GM21528 (cell line): ENCODE results near the gene IL24.
"Not testable (repeated sequence)": the region's sequence is repeated elsewhere in the genome, so short reads cannot be mapped to it uniquely, and the experiment has no call there.

Source experiments
- ATAC-seq: cut with Tn5 transposase; IDR thresholded peaks from one replicate; pipeline ENCODE4 v1.9.1; 2021; ENCODE audit warnings: mild to moderate bottlenecking, moderate library complexity; ENCODE audit not compliant: unreplicated experiment, low FRiP score

IL24 gene

GRCh38 chr1:206923009-206923960 is 26.0 kb downstream of the IL24 start:
- ATAC-seq = peak; percentile 48

GRCh38 chr1:206923961-206924557 is 26.8 kb downstream of the IL24 start:
- not testable (repeated sequence) for ATAC-seq

- peak; percentile 23 for ATAC-seq
These were observed 27.4 kb downstream of the IL24 start for GRCh38 chr1:206924592-206925105.

DNA sequence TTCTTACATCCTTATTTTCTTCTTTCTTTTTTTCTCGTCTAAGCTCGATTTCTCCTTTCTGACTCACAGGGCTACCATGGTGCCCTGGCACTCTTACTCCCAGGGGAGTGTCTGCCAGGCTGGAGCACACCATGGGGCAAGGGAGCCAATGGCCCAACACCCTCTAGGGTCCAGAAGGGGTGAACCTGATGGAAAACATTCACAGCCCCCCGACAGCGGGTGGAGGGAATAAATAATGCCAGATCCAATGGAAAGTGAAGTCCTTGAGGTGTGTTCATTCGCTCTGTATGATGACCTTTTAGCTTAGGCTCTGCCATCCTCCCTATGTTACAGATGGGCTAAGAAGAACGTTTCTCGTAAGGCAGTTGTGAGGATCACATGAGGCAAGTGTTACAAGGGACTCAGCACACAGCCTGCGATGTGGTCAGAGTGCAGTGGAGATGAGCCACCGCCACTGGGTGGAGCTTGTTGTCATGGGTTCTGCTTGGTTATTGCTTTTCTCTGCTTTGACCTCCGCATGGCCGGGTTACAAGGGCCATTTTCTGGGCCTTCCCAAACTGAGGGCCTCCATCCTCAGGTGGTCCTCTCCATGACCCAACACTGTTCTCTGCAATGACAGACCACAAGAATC is 28.0 kb downstream of the IL24 start:
- peak; percentile 53 for ATAC-seq

DNA sequence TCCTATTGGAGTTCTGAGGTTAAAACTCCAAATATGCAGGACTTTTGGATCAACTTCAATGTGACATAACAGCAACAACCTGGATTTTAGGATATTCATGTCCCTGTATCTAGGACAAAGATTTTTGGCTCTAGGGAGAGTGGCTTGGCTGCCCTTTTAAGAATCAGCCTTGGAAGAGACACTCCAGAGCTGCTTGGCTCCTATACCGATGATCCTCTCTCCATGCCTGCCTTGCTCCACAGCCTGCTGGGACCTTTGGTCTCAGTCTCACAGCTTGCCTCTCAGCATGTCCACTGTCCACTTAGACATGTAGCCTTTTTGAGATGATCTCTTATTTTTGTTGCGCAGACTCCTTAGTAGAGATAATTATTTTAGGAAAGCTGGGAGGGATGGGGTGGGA is 29.0 kb downstream of the IL24 start:
- no peak for ATAC-seq

DNA sequence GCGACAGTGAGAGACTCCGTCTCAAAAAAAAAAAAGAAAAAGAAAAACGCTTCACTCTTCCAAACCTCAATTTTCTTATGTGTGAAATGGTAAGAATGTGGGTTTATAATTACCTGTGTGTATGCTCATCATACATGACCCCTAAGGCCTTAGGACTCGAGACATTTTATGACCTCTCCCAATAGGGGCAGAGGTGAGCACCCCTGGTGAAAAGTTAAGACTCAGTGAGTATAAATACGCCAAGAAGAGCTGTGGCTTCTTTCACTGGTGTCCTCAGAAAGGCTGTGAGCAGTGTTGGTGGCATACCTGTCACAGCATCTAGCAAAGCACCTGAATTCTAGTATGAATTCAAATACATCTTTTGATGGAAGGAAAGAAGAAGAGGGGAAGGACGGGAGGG is 32.3 kb downstream of the IL24 start:
- ATAC-seq = no peak

GRCh38 chr1:206930210-206930798 is 33.1 kb downstream of the IL24 start:
- ATAC-seq = peak; percentile 72

- ATAC-seq = no peak
These were observed 34.5 kb downstream of the IL24 start for GRCh38 chr1:206931709-206932108.

DNA sequence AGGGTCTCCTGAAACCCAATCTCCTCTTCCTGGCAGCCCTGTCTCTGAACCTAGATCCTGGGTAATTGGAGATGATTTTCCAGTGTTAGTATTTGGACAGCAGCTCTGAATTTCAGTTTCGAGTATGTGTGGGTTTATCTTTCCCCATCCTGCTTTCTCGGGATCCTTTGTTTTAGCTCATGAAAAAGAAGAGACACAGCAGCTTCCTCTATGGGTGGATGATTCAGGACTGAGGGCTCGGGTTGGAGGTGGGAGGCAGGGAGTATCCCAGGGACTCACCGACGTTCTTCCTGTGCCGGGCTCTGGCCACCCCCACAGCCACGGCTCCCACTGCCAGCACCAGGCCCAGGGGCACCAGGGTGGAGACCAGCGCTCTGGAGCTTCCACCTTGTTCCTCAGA is 34.9 kb downstream of the IL24 start:
- ATAC-seq = no peak

DNA sequence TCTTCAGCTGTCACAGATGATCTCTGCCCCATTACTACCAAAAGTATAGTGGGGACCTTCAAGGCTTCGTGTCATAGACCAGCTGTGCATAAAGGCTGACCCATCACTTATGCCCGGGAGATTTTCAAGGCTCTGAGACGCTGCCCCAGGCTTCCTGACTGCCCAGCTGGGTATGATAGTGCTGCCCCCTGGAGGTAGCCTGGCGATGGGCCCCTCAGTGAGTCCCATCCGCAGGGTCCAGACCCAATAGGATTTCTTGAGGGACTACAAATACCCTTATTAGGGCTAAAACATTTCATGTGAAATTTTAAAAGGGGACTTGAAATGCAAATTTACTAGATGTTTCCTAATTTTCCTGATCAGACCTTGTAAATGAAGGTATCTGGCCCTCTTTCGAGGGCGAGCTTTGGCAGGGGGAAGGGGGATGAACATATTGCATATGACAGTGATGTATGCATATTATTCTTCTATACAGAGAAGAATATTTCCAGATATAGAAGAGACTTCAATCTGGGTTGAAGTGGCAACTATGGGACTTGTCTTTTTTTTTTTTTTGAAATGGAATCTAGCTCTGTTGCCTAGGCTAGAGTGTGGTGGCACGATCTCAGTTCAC is 36.2 kb downstream of the IL24 start:
- ATAC-seq = no peak

DNA sequence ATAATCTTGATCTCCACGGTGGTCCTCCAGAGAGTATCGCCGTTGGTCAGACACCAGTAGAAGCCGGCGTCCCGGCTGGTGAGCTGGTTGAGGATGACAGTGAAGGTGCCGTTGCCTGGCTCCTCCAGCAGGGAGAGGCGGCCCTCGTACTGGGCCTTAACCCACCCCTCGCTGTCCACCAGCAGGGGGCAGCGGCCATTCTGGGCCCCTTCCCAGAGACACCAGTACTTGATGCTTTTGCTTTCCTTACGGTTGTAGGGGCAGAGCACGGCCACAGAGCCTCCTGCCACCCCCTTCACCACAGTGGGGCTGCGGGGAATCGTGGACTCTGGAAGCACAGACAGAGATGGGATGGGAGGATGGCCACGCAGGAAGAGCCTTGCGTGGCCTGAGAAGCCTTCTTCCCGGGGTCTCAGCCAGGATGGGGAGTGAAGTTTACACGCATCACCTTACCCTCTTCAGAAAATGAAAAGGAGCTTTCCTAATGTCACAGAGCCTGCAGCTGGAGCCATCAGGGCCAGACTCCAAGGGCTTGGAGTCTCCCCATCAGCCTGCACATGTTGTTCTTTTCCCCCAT is 38.3 kb downstream of the IL24 start:
- ATAC-seq = no peak

GRCh38 chr1:206937425-206937824 is 40.2 kb downstream of the IL24 start:
- no peak for ATAC-seq

- ATAC-seq = no peak
These were observed 41.9 kb downstream of the IL24 start for GRCh38 chr1:206939131-206939530.

DNA sequence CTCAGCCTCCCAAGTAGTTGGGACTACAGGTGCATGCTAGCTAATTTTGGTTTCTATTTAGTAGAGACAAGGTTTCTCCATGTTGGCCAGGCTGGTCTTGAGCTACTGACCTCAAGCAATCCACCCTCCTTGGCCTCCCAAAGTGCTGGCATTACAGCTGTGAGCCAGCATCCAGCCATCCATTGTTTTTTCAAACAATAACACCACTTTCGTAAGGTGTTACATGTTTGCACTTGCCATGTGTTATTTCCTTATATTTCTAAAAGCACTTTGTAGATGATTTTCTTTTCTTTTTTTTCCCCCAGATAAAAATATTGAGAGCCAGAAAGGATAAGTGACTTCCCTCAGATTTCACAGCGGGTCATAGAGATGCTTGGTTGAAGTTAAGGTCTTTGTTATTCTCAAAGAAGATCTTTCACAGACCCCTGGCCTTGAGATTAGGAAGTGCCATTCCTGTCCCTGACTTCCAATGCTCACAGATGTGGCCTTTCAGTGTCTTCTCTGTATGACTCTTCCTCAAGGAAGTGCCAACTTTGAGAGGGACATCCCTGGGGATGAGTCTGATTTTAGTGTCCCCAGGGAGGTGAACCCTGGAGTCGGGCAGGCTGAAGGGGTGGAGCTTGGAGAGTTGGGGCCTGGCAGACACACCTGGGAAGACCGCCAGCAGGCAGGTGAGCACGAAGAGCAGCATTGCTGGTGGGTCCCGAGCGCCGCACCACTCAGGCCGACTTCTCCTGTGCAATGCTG is 42.8 kb downstream of the IL24 start:
- ATAC-seq = no peak

DNA sequence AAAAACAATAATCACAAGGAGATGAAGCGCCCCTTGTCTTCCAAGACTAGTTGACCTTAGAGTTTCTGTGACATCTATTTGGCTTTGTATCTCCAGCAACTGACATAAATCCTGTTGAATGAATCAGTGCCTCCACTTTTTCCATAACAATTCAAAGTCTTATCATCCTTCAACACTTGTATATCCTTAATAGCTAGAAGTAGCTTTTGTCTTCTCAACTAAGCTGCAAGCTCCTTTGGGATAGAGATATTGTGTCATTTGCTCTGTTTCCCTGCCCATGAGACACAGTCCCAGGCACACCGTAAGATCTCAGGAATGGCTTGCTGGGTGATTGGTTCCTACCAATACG is 43.3 kb downstream of the IL24 start:
- no peak for ATAC-seq

- no peak for ATAC-seq
These were observed 44.6 kb downstream of the IL24 start for GRCh38 chr1:206941766-206942418.

DNA sequence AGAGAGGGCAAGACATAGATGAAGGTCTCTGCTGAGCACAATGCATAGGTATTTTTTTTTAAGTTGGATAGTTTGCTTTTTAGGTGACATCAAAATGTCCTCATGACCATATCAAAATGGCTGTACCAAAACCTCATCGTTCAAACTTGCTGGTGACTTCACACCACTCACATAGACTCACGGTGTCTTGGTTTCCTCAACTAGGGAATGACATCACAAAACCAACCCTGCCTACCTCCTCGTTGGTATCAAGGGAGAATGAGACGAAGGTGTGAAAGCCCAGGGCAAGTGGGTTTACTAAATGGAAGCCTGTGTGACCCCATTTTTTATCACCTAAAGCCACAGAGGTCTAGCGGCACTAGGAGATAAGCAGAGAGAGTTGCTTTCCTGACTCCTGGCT is 47.5 kb downstream of the IL24 start:
- no peak for ATAC-seq

- ATAC-seq = no peak
These were observed 48.5 kb downstream of the IL24 start for GRCh38 chr1:206945779-206946178.

DNA sequence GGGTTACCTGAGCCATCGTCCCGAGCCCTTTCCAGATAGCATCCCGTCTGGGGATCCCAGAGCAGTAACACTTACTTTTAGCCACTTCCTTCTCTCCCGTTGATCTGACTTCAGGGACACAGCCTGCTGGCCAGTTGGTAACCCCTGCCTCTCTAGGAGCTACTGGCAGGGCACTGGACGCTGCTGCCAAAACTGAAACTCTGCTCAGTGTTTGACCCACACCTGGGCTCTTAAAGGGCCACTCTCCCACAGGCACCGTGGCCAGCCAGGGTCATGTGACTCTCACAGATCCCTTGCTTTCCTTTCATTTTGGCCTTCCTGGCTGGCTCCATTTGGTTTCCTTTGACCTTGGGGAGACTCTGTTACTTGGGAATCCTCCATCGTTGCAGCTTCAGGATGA is 49.0 kb downstream of the IL24 start, which contains the start of gene PIGR:
Gene PIGR, minus strand, starts transcription at position 206 of the 400 bp plus-strand sequence. CDS start 5,935 bp downstream, outside the sequence.
- ATAC-seq = no peak
